Thoracic aorta (tissue), 2 donors: Measurements from ENCODE around the gene SPC24. TPM values are rescaled to one million over a fixed set of nuclear protein-coding genes. Genes with fewer than 3 reads are reported as not detected.
"Not testable (repeated sequence)": the region's sequence is repeated elsewhere in the genome, so short reads cannot be mapped to it uniquely, and the experiment has no call there.

Source experiments
- ATAC-seq: fragments of 150-250 bp; one replicate; pipeline ENCODE4 v1.8.0; 2017; ENCODE audit warnings: low read depth; ENCODE audit not compliant: insufficient number of reproducible peaks, low FRiP score
- DNase-seq: peaks from one replicate; pipeline ENCODE4 v3.0.0-alpha.2; 2020; ENCODE audit warnings: low spot score
- H3K27ac ChIP-seq, 2 donors: fragments of 200-600 bp; sonication (generic); 1 replicate in 1 of 2; 2 replicates in 1 of 2; pipeline ENCODE4 v1.5.1; 2016; ENCODE audit warnings: mild to moderate bottlenecking in 2 of 2, moderate library complexity in 2 of 2
- H3K27me3 ChIP-seq: fragments of 200-600 bp; sonication (generic); replicated peaks from 2 replicates; pipeline ENCODE4 v1.6.0; 2016; ENCODE audit warnings: mild to moderate bottlenecking; ENCODE audit not compliant: insufficient read depth
- H3K36me3 ChIP-seq: fragments of 200-600 bp; sonication (generic); one replicate; pipeline ENCODE4 v1.5.1; 2016
- H3K4me1 ChIP-seq, 2 donors: fragments of 200-600 bp; sonication (generic); 1 replicate in 1 of 2; 2 replicates in 1 of 2; pipeline versions ENCODE4 v1.5.1 to v1.6.0; 2016; ENCODE audit warnings: low read depth in 2 of 2, mild to moderate bottlenecking in 1 of 2; ENCODE audit not compliant: control insufficient read depth in 1 of 2
- H3K4me3 ChIP-seq: fragments of 200-600 bp; sonication (generic); 2 replicates; pipeline ENCODE4 v1.5.1; 2016; ENCODE audit warnings: mild to moderate bottlenecking
- H3K9me3 ChIP-seq: fragments of 200-600 bp; sonication (generic); 2 replicates; pipeline ENCODE4 v1.5.1; 2016
- total RNA-seq, 2 donors: library from RNA; depleted of rRNA; stranded (reverse); fragments of >200 nt; gene quantifications; one replicate each; pipeline versions ENCODE4 v1.1.0 to v1.2.3, GENCODE V29; 2016
- TF ChIP-seq, protein P1 (sequence below): fragments of 200-600 bp; sonication (generic); IDR thresholded peaks from one replicate; pipeline ENCODE4 v1.5.1; 2019; ENCODE audit warnings: antibody characterized with exemption

SPC24 gene
- total RNA-seq, 2 donors from 2014 or later: 2.4 to 4.7 TPM

DNA sequence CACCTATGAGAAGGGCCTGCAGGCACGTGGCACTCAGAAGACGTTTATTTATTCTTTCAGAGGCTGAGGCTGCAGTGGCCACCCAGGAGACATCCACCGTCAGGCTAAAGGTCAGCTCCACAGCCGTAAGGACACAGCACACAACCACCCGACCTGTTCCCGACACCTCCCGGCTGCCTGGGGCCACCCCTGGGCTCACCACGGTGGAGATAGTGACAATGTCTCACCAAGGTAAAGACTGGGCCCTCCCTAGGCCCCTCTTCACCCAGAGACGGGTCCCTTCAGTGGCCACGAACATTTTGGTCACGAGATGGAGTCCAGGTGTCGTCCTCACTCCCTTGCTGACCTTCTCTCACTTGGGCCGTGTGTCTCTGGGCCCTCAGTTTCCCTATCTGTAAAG is 32.5 kb downstream of the SPC24 start:
- H3K27ac ChIP-seq: no peak overlapping the region
- peaks cover 38% of the 10 kb centered on the region for H3K36me3 ChIP-seq
- H3K27me3 ChIP-seq: no peaks in the 10 kb centered on the region
- TF ChIP-seq, protein P1, sequence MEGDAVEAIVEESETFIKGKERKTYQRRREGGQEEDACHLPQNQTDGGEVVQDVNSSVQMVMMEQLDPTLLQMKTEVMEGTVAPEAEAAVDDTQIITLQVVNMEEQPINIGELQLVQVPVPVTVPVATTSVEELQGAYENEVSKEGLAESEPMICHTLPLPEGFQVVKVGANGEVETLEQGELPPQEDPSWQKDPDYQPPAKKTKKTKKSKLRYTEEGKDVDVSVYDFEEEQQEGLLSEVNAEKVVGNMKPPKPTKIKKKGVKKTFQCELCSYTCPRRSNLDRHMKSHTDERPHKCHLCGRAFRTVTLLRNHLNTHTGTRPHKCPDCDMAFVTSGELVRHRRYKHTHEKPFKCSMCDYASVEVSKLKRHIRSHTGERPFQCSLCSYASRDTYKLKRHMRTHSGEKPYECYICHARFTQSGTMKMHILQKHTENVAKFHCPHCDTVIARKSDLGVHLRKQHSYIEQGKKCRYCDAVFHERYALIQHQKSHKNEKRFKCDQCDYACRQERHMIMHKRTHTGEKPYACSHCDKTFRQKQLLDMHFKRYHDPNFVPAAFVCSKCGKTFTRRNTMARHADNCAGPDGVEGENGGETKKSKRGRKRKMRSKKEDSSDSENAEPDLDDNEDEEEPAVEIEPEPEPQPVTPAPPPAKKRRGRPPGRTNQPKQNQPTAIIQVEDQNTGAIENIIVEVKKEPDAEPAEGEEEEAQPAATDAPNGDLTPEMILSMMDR: no peak
- no peak overlapping the region for H3K4me3 ChIP-seq
- H3K9me3 ChIP-seq: no peaks in the 10 kb centered on the region
- DNase-seq (no peak), ATAC-seq (no peak)
- H3K4me1 ChIP-seq: peaks cover 0 to 8% of the 10 kb centered on the region in 2 donors

DNA sequence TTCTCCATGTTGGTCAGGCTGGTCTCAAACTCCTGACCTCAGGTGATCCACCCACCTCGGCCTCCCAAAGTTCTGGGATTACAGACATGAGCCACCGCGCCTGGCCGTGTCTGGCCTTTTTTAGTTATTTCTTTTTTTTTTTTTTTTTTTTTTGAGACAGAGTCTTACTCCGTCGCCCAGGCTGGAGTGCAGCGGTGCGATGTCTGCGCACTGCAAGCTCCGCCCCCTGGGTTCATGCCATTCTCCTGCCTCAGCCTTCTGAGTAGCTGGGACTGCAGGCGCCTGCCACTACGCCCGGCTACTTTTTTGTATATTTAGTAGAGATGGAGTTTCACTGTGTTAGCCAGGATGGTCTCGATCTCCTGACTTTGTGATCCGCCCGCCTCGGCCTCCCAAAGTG is 33.6 kb downstream of the SPC24 start:
- H3K4me3 ChIP-seq, H3K9me3 ChIP-seq, H3K27me3 ChIP-seq, H3K27ac ChIP-seq, H3K4me1 ChIP-seq, DNase-seq, ATAC-seq: not testable (repeated sequence)
- H3K36me3 ChIP-seq: peaks cover 42% of the 10 kb centered on the region

DNA sequence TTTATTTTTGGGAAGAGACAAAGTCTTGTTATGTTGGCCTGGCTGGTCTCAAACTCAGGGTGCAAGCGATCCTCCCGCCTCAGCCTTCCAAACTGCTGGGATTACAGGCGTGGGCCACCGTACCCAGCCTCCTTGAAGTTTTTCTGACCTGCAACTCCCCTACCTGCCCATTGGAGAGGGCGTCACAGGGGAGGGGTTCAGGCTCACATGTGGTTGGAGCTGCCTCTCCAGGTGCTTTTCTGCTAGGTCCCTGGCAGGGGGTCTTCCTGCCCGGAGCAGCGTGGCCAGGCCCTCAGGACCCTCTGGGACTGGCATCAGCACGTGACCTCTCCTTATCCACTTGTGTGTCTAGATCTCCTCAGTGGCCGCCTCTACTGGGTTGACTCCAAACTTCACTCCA is 39.1 kb downstream of the SPC24 start:
- ATAC-seq (no peak), DNase-seq (no peak)
- TF ChIP-seq, protein P1: no peak
- Histone ChIP-seq H3K27ac (no peak overlapping the region), H3K36me3 (peaks cover 60% of the 10 kb centered on the region), H3K4me3 (no peak overlapping the region), H3K27me3 (no peaks in the 10 kb centered on the region), H3K4me1 (no peaks in the 10 kb centered on the region), H3K9me3 (no peaks in the 10 kb centered on the region)

DNA sequence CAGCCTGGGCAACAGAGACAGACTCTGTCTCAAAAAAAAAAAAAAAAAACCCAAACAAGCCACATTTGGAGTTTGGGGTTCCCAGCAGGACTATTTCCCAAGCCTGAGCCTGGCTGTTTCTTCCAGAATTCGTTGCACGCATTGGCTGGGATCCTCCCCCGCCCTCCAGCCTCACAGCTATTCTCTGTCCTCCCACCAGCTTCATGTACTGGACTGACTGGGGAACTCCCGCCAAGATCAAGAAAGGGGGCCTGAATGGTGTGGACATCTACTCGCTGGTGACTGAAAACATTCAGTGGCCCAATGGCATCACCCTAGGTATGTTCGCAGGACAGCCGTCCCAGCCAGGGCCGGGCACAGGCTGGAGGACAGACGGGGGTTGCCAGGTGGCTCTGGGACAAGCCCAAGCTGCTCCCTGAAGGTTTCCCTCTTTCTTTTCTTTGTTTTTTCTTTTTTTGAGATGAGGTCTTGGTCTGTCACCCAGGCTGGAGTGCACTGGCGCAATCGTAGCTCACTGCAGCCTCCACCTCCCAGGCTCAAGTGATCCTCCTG is 39.6 kb downstream of the SPC24 start:
- no peaks in the 10 kb centered on the region for H3K4me1 ChIP-seq
- TF ChIP-seq, protein P1: no peak
- no peak for ATAC-seq
- peaks cover 64% of the 10 kb centered on the region for H3K36me3 ChIP-seq
- H3K27me3 ChIP-seq: no peaks in the 10 kb centered on the region
- no peak for DNase-seq
- H3K4me3 ChIP-seq: no peak overlapping the region
- no peak overlapping the region for H3K27ac ChIP-seq
- H3K9me3 ChIP-seq: no peaks in the 10 kb centered on the region

- H3K9me3 ChIP-seq: no peaks in the 10 kb centered on the region
- DNase-seq: no peak
- peaks cover 64% of the 10 kb centered on the region for H3K36me3 ChIP-seq
- H3K4me1 ChIP-seq: no peaks in the 10 kb centered on the region
- no peak overlapping the region for H3K27ac ChIP-seq
- no peak for ATAC-seq
- TF ChIP-seq, protein P1: no peak
- no peak overlapping the region for H3K4me3 ChIP-seq
- H3K27me3 ChIP-seq: no peaks in the 10 kb centered on the region
Observed at GRCh38 chr19:11115042-11115441, 40.5 kb downstream of the SPC24 start.

DNA sequence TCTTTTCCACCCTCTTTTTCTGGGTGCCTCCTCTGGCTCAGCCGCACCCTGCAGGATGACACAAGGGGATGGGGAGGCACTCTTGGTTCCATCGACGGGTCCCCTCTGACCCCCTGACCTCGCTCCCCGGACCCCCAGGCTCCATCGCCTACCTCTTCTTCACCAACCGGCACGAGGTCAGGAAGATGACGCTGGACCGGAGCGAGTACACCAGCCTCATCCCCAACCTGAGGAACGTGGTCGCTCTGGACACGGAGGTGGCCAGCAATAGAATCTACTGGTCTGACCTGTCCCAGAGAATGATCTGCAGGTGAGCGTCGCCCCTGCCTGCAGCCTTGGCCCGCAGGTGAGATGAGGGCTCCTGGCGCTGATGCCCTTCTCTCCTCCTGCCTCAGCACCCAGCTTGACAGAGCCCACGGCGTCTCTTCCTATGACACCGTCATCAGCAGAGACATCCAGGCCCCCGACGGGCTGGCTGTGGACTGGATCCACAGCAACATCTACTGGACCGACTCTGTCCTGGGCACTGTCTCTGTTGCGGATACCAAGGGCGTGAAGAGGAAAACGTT is 42.4 kb downstream of the SPC24 start:
- Histone ChIP-seq H3K27me3 (no peaks in the 10 kb centered on the region), H3K27ac (no peak overlapping the region), H3K4me3 (no peak overlapping the region), H3K9me3 (no peaks in the 10 kb centered on the region), H3K4me1 (no peaks in the 10 kb centered on the region), H3K36me3 (peaks cover 73% of the 10 kb centered on the region)
- no peak for DNase-seq
- ATAC-seq: no peak
- TF ChIP-seq, protein P1: no peak
